Lung (tissue), 12 donors: ENCODE data around the gene CELF2. TPM values are rescaled to one million over a fixed set of nuclear protein-coding genes. Genes with fewer than 3 reads are reported as not detected.

Experiments
- ATAC-seq: fragments of 200-7000 bp; cut with Tn5 transposase; one replicate; pipeline ENCODE4 v1.9.1; 2020; ENCODE audit warnings: moderate number of reproducible peaks; ENCODE audit not compliant: insufficient read depth, low FRiP score
- DNase-seq, 3 donors: peaks; one replicate each; pipeline ENCODE4 v3.0.0-alpha.2; 2013 to 2017
- H3K27ac ChIP-seq, 2 donors: one replicate each; pipeline ENCODE4 v1.5.1; 2013; ENCODE audit warnings: mild to moderate bottlenecking in 2 of 2, moderate library complexity in 2 of 2, control low read depth in 1 of 2, inconsistent platforms in 1 of 2, low read depth in 1 of 2, low read length in 1 of 2
- H3K27me3 ChIP-seq, 3 donors: one replicate each; pipeline ENCODE4 v1.5.1; 2013; ENCODE audit warnings: low read length in 2 of 3; ENCODE audit not compliant: control insufficient read depth in 3 of 3, insufficient read depth in 3 of 3
- H3K36me3 ChIP-seq, 4 donors: one replicate each; pipeline ENCODE4 v1.5.1; 2013; ENCODE audit warnings: low read length in 4 of 4, mild to moderate bottlenecking in 1 of 4, moderate library complexity in 1 of 4; ENCODE audit not compliant: control insufficient read depth in 4 of 4, insufficient read depth in 4 of 4
- H3K4me1 ChIP-seq, 5 donors: one replicate each; pipeline ENCODE4 v1.5.1; 2013; ENCODE audit warnings: low read length in 5 of 5, mild to moderate bottlenecking in 2 of 5, moderate library complexity in 1 of 5; ENCODE audit not compliant: control insufficient read depth in 5 of 5, insufficient read depth in 5 of 5
- H3K4me3 ChIP-seq: one replicate; pipeline ENCODE4 v1.5.1; 2013; ENCODE audit warnings: mild to moderate bottlenecking, control low read depth, moderate library complexity
- H3K9ac ChIP-seq, 2 donors: one replicate each; pipeline ENCODE4 v1.5.1; 2013; ENCODE audit warnings: low read length in 2 of 2, control low read depth in 1 of 2; ENCODE audit not compliant: insufficient read depth in 1 of 2
- H3K9me3 ChIP-seq, 4 donors: one replicate each; pipeline ENCODE4 v1.5.1; 2013; ENCODE audit warnings: low read length in 3 of 4, mild to moderate bottlenecking in 1 of 4, moderate library complexity in 1 of 4; ENCODE audit not compliant: control insufficient read depth in 4 of 4, insufficient read depth in 3 of 4
- CTCF ChIP-seq: IDR thresholded peaks from 2 replicates; pipeline ENCODE4 v1.5.1; 2012; ENCODE audit warnings: mild to moderate bottlenecking; ENCODE audit errors: control extremely low read depth, extremely low read depth
- WGBS, 2 donors: extraction: QIAGEN DNeasy Blood & Tissue Kit; methylation state at CpG; one replicate each; pipeline ENCODE4 v1.1.7; 2013; 5-methylcytosine and 5-hydroxymethylcytosine counted together
- polyA plus RNA-seq, 2 donors: library from polyadenylated mRNA; stranded (reverse); fragments of 200-250 nt; gene quantifications; one replicate each; pipeline ENCODE4 v1.2.1, GENCODE V29; 2013
- total RNA-seq, 2 donors: library from RNA; depleted of rRNA in 1 of 2; stranded (reverse); fragments of >200 nt in 1 of 2; gene quantifications; one replicate each; pipeline ENCODE4 v1.2.1, GENCODE V29; 2014 to 2021
- donor health status: control.
- donor health status: control.
- donor health status: Bipolar disorder and iron deficiency.
- donor health status: healthy.
- donor health status: DM: yes; HTN: yes; CAD: no.

CELF2 gene
- total and polyA plus RNA-seq, 4 donors, result 13.6 to 115 (median 63.7) TPM

DNA sequence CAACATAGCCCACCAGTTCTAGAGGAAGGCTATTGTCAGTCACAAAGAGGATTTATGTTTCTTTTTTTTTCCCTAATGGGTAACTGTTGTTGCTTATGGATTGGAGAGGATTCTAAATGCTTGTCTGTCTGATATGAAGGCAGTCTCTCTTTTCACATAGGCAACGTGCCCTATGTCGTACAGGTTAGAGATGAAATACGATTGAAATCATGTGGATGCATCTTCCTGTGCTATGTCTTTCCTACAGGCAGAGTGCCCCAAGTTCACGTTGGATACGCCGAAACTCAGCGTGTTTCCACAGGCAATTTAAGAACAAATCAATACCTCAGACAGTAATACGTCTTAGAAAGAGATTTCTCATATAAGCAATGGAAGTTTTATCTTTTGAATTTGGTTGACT is 93.8 kb downstream of the CELF2 start:
- peaks cover 0 to 16% (median 0%) of the 10 kb centered on the region in 5 donors for H3K4me1 ChIP-seq
- ATAC-seq (no peak), DNase-seq (no peak)
- H3K9ac ChIP-seq, result no peak overlapping the region
- no peaks in the 10 kb centered on the region for H3K9me3 ChIP-seq
- WGBS, 2 donors, result 94 to 96% methylated on average over 8 of the region's 8 CpGs
- no peaks in the 10 kb centered on the region for H3K27me3 ChIP-seq
- H3K36me3 ChIP-seq, result no peaks in the 10 kb centered on the region
- TF ChIP-seq CTCF, result no peak
- peak overlapping the region in 1 of 2 donors; percentile 54 for H3K27ac ChIP-seq
- no peak overlapping the region for H3K4me3 ChIP-seq

DNA sequence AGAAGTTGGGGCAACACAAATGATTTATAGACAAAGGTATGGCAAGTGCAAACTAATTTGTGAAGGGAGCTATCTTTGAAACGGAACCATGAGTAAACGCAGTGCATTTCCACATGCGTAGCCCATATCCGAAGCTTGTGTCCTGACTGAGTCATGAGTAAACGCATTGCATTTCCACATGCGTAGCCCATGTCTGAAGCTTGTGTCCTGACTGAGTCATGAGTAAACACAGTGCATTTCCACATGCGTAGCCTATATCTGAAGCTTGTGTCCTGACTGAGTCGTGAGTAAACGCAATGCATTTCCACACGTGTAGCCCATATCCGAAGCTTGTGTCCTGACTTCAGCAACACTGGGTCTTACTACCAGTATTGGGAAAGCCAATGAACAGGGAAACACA is 95.0 kb downstream of the CELF2 start:
- Histone ChIP-seq H3K4me3 (no peak overlapping the region), H3K27me3 (no peaks in the 10 kb centered on the region), H3K36me3 (no peaks in the 10 kb centered on the region), H3K9me3 (no peaks in the 10 kb centered on the region), H3K27ac (no peak overlapping the region), H3K4me1 (peaks cover 0 to 23% (median 0%) of the 10 kb centered on the region in 5 donors), H3K9ac (no peak overlapping the region)
- 93 to 94% methylated on average over 11 of the region's 11 CpGs for WGBS, 2 donors
- DNase-seq, result no peak
- TF ChIP-seq CTCF, result no peak
- no peak for ATAC-seq

- peak; percentile 35 for TF ChIP-seq CTCF
- Histone ChIP-seq H3K9me3 (no peaks in the 10 kb centered on the region), H3K27me3 (no peaks in the 10 kb centered on the region), H3K36me3 (no peaks in the 10 kb centered on the region), H3K4me1 (peaks cover 0 to 25% (median 0%) of the 10 kb centered on the region in 5 donors), H3K9ac (no peak overlapping the region), H3K4me3 (no peak overlapping the region), H3K27ac (no peak overlapping the region)
- 23 to 50% methylated on average over 4 of the region's 4 CpGs for WGBS, 2 donors
- DNase-seq (no peak), ATAC-seq (no peak)
Measured at GRCh38 chr10:11113156-11113555, 95.5 kb downstream of the CELF2 start.

- Histone ChIP-seq H3K9me3 (no peaks in the 10 kb centered on the region), H3K27me3 (no peaks in the 10 kb centered on the region), H3K4me3 (no peak overlapping the region), H3K9ac (no peak overlapping the region), H3K36me3 (peaks cover 0 to 4% (median 0%) of the 10 kb centered on the region in 4 donors), H3K27ac (peak overlapping the region in 1 of 2 donors; percentile 76), H3K4me1 (peaks cover 0 to 29% (median 0%) of the 10 kb centered on the region in 5 donors)
- ATAC-seq (no peak), DNase-seq (no peak)
- no peak for TF ChIP-seq CTCF
- 86 to 87% methylated on average over 2 of the region's 2 CpGs for WGBS, 2 donors
Measured at GRCh38 chr10:11114269-11114668, 96.6 kb downstream of the CELF2 start.
